ENCODE measurements around the gene PRKAG2.

Gene PRKAG2

DNA sequence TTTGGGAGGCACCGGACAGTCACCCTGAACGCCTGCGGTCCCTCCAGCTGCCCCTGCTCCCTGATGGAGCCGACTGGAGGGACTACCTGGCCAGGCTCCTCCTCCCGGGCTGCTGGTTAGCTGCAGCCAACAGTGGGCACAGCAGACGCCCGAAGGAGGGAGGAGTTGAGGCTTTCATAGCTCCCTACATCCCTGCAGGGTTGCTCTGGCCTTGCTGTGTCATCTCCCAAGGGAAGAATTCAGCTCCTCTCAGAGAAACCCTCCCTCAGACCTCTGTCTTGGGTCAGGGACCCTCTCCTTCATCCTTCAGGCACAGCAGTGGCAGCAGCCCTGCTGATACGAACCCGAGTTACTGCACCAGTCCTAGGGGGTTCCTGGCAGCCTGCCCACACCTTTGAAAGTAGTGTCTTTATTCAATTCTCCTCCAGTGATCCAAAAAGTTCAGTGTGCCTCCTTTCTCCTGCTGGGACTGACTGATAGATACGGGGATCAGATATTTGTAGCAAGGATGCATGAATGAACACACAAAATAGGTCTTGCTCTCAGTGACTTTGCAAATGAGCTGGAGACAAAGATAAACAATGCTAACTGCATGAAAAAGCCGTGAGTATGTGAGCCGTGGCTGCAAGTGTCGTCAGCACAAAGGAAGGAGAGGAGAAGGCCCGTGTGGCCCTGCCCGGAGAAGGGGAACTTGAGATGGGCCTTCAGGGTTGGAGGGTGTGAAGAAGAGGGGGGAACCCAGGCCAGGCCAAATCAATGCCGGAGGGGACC, 136.6 kb downstream of the PRKAG2 start:
- no peak for TF ChIP-seq EZH2 (IDR thresholded peaks at IDR 0.05; ENCODE audit: borderline replicate concordance, low read length)
- TF ChIP-seq, protein P1, sequence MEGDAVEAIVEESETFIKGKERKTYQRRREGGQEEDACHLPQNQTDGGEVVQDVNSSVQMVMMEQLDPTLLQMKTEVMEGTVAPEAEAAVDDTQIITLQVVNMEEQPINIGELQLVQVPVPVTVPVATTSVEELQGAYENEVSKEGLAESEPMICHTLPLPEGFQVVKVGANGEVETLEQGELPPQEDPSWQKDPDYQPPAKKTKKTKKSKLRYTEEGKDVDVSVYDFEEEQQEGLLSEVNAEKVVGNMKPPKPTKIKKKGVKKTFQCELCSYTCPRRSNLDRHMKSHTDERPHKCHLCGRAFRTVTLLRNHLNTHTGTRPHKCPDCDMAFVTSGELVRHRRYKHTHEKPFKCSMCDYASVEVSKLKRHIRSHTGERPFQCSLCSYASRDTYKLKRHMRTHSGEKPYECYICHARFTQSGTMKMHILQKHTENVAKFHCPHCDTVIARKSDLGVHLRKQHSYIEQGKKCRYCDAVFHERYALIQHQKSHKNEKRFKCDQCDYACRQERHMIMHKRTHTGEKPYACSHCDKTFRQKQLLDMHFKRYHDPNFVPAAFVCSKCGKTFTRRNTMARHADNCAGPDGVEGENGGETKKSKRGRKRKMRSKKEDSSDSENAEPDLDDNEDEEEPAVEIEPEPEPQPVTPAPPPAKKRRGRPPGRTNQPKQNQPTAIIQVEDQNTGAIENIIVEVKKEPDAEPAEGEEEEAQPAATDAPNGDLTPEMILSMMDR (IDR thresholded peaks at IDR 0.05; ENCODE audit: low read length), result no peak
- Histone ChIP-seq H3K4me1 (ENCODE audit: insufficient read depth, low read length, severe bottlenecking) (no peaks in the 10 kb centered on the region), H3K27me3 (ENCODE audit: insufficient read depth, low read length) (peaks cover 12% of the 10 kb centered on the region; the same call in 1 of the 2 replicates), H3K36me3 (ENCODE audit: insufficient read depth, low read length) (no peaks in the 10 kb centered on the region), H3K4me2 (ENCODE audit: low read length) (no peak overlapping the region), H3K9me3 (ENCODE audit: low read length) (no peaks in the 10 kb centered on the region), H3K9ac (ENCODE audit: low read length) (no peak overlapping the region), H3K9me2 (ENCODE audit: low read depth, low read length) (no peaks in the 10 kb centered on the region), H3K79me2 (ENCODE audit: insufficient read depth, low read length) (no peaks in the 10 kb centered on the region), H4K20me1 (ENCODE audit: insufficient read depth, low read length) (no peaks in the 10 kb centered on the region), H3K27ac (ENCODE audit: low read depth, low read length, poor library complexity, severe bottlenecking) (no peak overlapping the region), H3F3A (ENCODE audit: insufficient read depth, low read length) (no peaks in the 10 kb centered on the region), H3K4me3 (ENCODE audit: low read depth, low read length, poor library complexity, severe bottlenecking) (no peak overlapping the region), H2AFZ (ENCODE audit: low read length) (no peak overlapping the region)

GRCh38 chr7:151738925-151739324, 138.0 kb downstream of the PRKAG2 start:
- Histone ChIP-seq H2AFZ (ENCODE audit: low read length) (no peak overlapping the region), H3K79me2 (ENCODE audit: insufficient read depth, low read length) (no peaks in the 10 kb centered on the region), H3K9ac (ENCODE audit: low read length) (no peak overlapping the region), H3K4me1 (ENCODE audit: insufficient read depth, low read length, severe bottlenecking) (no peaks in the 10 kb centered on the region), H3F3A (ENCODE audit: insufficient read depth, low read length) (no peaks in the 10 kb centered on the region), H3K36me3 (ENCODE audit: insufficient read depth, low read length) (no peaks in the 10 kb centered on the region), H4K20me1 (ENCODE audit: insufficient read depth, low read length) (no peaks in the 10 kb centered on the region), H3K27me3 (ENCODE audit: insufficient read depth, low read length) (peaks cover 12% of the 10 kb centered on the region; the same call in 1 of the 2 replicates), H3K27ac (ENCODE audit: low read depth, low read length, poor library complexity, severe bottlenecking) (no peak overlapping the region), H3K9me3 (ENCODE audit: low read length) (no peaks in the 10 kb centered on the region), H3K4me3 (ENCODE audit: low read depth, low read length, poor library complexity, severe bottlenecking) (no peak overlapping the region), H3K9me2 (ENCODE audit: low read depth, low read length) (no peaks in the 10 kb centered on the region), H3K4me2 (ENCODE audit: low read length) (no peak overlapping the region)
- no peak for TF ChIP-seq EZH2 (IDR thresholded peaks at IDR 0.05; ENCODE audit: borderline replicate concordance, low read length)
- TF ChIP-seq, protein P1 (IDR thresholded peaks at IDR 0.05; ENCODE audit: low read length), result no peak

- Histone ChIP-seq H3K36me3 (ENCODE audit: insufficient read depth, low read length) (no peaks in the 10 kb centered on the region), H3K79me2 (ENCODE audit: insufficient read depth, low read length) (no peaks in the 10 kb centered on the region), H3K9me2 (ENCODE audit: low read depth, low read length) (no peaks in the 10 kb centered on the region), H3K4me1 (ENCODE audit: insufficient read depth, low read length, severe bottlenecking) (no peaks in the 10 kb centered on the region), H3K27me3 (ENCODE audit: insufficient read depth, low read length) (peaks cover 19% of the 10 kb centered on the region; the same call in 1 of the 2 replicates), H3K4me3 (ENCODE audit: low read depth, low read length, poor library complexity, severe bottlenecking) (no peak overlapping the region), H4K20me1 (ENCODE audit: insufficient read depth, low read length) (no peaks in the 10 kb centered on the region), H3K4me2 (ENCODE audit: low read length) (no peak overlapping the region), H3K27ac (ENCODE audit: low read depth, low read length, poor library complexity, severe bottlenecking) (no peak overlapping the region), H2AFZ (ENCODE audit: low read length) (no peak overlapping the region), H3K9me3 (ENCODE audit: low read length) (no peaks in the 10 kb centered on the region), H3K9ac (ENCODE audit: low read length) (no peak overlapping the region), H3F3A (ENCODE audit: insufficient read depth, low read length) (no peaks in the 10 kb centered on the region)
- TF ChIP-seq EZH2 (IDR thresholded peaks at IDR 0.05; ENCODE audit: borderline replicate concordance, low read length), result no peak
- TF ChIP-seq, protein P1 (IDR thresholded peaks at IDR 0.05; ENCODE audit: low read length), result no peak
Observed at GRCh38 chr7:151736403-151736909, 140.5 kb downstream of the PRKAG2 start.

Measured in OCI-LY1 (cell line).